HEK293 (cell line): ENCODE results near the gene P2RY6.

Experiments
- ZNF366 ChIP-seq: fragments of 450-650 bp; formaldehyde crosslinking; conservative IDR thresholded peaks from 2 replicates; pipeline ENCODE4 v1.5.1; 2016; ENCODE audit warnings: missing biosample characterization, missing genetic modification characterization
- ZNF514 ChIP-seq: fragments of 450-650 bp; formaldehyde crosslinking; IDR thresholded peaks from 2 replicates; pipeline ENCODE4 v1.5.1; 2016; ENCODE audit warnings: missing biosample characterization, missing genetic modification characterization
- TF ChIP-seq, protein P1 (sequence below): fragments of 450-650 bp; formaldehyde crosslinking; IDR thresholded peaks from 2 replicates; pipeline ENCODE4 v1.5.1; 2016; ENCODE audit warnings: missing biosample characterization, missing genetic modification characterization

GRCh38 chr11:73270855-73271477 lies 1.2 kb upstream of the P2RY6 start:
- TF ChIP-seq ZNF514 (tag by site-specific recombination), result no peak
- TF ChIP-seq, protein P1, sequence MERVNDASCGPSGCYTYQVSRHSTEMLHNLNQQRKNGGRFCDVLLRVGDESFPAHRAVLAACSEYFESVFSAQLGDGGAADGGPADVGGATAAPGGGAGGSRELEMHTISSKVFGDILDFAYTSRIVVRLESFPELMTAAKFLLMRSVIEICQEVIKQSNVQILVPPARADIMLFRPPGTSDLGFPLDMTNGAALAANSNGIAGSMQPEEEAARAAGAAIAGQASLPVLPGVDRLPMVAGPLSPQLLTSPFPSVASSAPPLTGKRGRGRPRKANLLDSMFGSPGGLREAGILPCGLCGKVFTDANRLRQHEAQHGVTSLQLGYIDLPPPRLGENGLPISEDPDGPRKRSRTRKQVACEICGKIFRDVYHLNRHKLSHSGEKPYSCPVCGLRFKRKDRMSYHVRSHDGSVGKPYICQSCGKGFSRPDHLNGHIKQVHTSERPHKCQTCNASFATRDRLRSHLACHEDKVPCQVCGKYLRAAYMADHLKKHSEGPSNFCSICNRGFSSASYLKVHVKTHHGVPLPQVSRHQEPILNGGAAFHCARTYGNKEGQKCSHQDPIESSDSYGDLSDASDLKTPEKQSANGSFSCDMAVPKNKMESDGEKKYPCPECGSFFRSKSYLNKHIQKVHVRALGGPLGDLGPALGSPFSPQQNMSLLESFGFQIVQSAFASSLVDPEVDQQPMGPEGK (tag by site-specific recombination), result no peak
- no peak for TF ChIP-seq ZNF366
